ENCODE data around the gene ZNF205. TPM values are rescaled to one million over a fixed set of nuclear protein-coding genes. Genes with fewer than 3 reads are reported as not detected.

The ZNF205 gene
- total and polyA plus RNA-seq, 2 donors, result 4.6 to 9.3 TPM

DNA sequence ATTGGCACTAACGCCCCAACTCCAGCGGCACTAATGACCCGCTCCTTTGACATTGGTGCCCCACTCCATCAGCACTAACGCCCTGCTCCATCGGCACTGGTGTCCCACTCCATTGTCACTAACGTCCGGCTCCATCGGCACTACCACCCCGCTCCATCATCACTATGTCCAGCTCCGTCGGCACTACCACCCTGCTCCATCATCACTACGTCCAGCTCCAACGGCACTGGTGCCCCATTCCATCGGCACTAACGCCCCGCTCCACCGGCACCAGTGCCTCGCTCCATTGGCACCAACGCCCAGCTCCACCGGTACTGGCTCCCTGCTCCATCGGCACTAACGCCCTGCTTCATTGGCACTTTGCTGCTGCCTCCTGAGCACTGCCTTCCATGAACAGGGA lies 29.9 kb downstream of the ZNF205 start:
- no peak for DNase-seq (ENCODE audit: low read depth in 6 of 9, low spot score in 9 of 9)
- 99% methylated on average over 22 of the region's 22 CpGs for WGBS
- H3K9me3 ChIP-seq (ENCODE audit: control insufficient read depth in 2 of 2, insufficient read depth in 1 of 2, low read length in 1 of 2), result no peaks in the 10 kb centered on the region
- H3K36me3 ChIP-seq (ENCODE audit: control insufficient read depth in 2 of 2, insufficient read depth in 2 of 2, low read length in 1 of 2), result peaks cover 33 to 50% of the 10 kb centered on the region in 2 donors
- no peak overlapping the region for H3K27ac ChIP-seq (ENCODE audit: low read depth in 1 of 2, low read length in 1 of 2)
- H3K27me3 ChIP-seq (ENCODE audit: control insufficient read depth in 2 of 2, insufficient read depth in 1 of 2, low read length in 1 of 2), result peaks cover 2 to 4% of the 10 kb centered on the region in 2 donors
- no peak overlapping the region for H3K4me3 ChIP-seq (ENCODE audit: low read length in 2 of 2)
- no peaks in the 10 kb centered on the region for H3K4me1 ChIP-seq (ENCODE audit: control insufficient read depth in 2 of 2, insufficient read depth in 2 of 2, low read length in 2 of 2)

DNA sequence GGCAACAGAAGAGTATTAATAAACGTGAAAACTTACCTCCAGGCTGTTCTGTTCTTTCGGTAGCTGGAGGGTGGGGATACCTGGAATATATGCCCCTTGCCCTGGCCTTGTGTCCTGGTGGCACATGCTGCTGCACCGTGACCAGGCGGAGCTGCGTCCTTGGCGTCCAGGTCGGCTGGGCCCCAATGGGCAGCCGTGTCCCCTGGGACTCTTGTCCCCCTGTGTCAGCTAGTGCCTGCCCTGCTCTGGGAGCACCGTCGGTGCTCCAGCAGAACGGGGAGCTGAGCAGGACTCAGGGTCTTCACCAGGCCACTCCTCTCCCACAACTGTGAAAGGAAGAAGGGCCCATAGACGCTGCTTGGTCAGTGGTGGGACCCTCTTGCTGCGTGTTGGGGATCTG lies 30.4 kb downstream of the ZNF205 start:
- Histone ChIP-seq H3K27me3 (ENCODE audit: control insufficient read depth in 2 of 2, insufficient read depth in 1 of 2, low read length in 1 of 2) (peaks cover 6 to 8% of the 10 kb centered on the region in 2 donors), H3K4me1 (ENCODE audit: control insufficient read depth in 2 of 2, insufficient read depth in 2 of 2, low read length in 2 of 2) (no peaks in the 10 kb centered on the region), H3K27ac (ENCODE audit: low read depth in 1 of 2, low read length in 1 of 2) (no peak overlapping the region), H3K36me3 (ENCODE audit: control insufficient read depth in 2 of 2, insufficient read depth in 2 of 2, low read length in 1 of 2) (peaks cover 30 to 49% of the 10 kb centered on the region in 2 donors), H3K9me3 (ENCODE audit: control insufficient read depth in 2 of 2, insufficient read depth in 1 of 2, low read length in 1 of 2) (no peaks in the 10 kb centered on the region), H3K4me3 (ENCODE audit: low read length in 2 of 2) (no peak overlapping the region)
- DNase-seq (ENCODE audit: low read depth in 6 of 9, low spot score in 9 of 9), result no peak
- over 99% methylated on average over 13 of the region's 13 CpGs for WGBS

DNA sequence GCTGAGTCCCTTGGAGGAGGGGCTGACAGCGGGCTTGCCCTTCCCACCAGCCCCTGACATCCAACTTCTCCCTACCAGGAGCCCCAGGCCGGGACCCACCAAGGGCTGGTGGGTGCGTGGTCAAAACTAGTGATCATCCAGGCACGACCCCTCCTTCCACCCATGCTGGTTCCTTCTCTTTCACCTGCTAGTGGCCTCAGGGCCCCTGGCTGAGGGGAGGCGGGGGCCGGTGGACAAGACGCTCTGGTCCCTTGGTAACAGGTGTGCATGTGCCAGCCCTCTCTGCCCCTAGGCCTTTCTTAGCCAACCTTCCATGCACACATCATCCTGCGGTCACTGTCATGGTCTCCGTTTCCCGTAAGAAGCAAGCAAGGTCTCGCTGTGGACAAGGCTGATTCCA lies 30.8 kb downstream of the ZNF205 start:
- Histone ChIP-seq H3K36me3 (ENCODE audit: control insufficient read depth in 2 of 2, insufficient read depth in 2 of 2, low read length in 1 of 2) (peaks cover 29 to 45% of the 10 kb centered on the region in 2 donors), H3K27ac (ENCODE audit: low read depth in 1 of 2, low read length in 1 of 2) (no peak overlapping the region)

DNA sequence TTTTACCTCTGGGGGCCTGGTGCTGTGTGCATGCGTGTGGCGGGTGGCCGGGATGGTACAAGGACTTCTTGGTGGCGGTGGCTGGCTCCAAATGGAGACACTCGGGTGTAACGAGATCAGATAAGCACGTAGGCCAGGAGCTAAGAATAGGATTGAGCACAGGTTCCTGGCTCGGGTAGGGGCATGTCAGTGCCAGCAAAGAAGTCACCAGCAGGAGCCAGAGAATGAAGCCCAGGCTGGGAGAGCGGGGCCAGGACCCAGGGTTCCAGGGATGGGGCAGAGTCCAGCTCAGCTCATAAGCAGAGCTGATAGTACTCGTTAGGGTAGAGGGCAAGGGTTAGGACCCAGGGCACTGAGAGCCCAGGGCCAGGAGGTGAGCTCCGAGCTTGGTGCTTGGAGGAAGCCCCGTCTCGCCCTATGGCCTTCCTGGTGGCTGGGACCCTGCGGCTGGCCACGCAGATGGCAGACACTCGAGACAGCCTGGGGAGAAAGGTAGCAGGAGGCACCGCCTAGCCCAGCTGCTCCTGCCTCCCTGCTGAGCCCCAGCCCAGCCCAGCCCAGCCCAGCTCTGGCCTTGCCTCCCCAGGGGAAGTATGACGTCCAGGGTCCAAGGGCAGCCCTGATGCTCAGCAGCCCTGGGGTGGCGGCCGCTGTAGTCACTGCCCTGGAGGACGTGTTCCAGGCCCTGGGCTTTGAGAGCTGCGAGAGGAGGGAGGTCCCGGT lies 31.4 kb downstream of the ZNF205 start:
- Histone ChIP-seq H3K36me3 (ENCODE audit: control insufficient read depth in 2 of 2, insufficient read depth in 2 of 2, low read length in 1 of 2) (peaks cover 24 to 40% of the 10 kb centered on the region in 2 donors), H3K4me3 (ENCODE audit: low read length in 2 of 2) (no peak overlapping the region), H3K27ac (ENCODE audit: low read depth in 1 of 2, low read length in 1 of 2) (no peak overlapping the region), H3K9me3 (ENCODE audit: control insufficient read depth in 2 of 2, insufficient read depth in 1 of 2, low read length in 1 of 2) (peaks cover 0 to 5% of the 10 kb centered on the region in 2 donors), H3K4me1 (ENCODE audit: control insufficient read depth in 2 of 2, insufficient read depth in 2 of 2, low read length in 2 of 2) (no peaks in the 10 kb centered on the region), H3K27me3 (ENCODE audit: control insufficient read depth in 2 of 2, insufficient read depth in 1 of 2, low read length in 1 of 2) (peaks cover 8 to 18% of the 10 kb centered on the region in 2 donors)
- 95% methylated on average over 23 of the region's 23 CpGs for WGBS
- DNase-seq (ENCODE audit: low read depth in 6 of 9, low spot score in 9 of 9), result no peak

More for the DNA sequence above, 30.8 kb downstream of the ZNF205 start:
- H3K9me3 ChIP-seq (ENCODE audit: control insufficient read depth in 2 of 2, insufficient read depth in 1 of 2, low read length in 1 of 2), result peaks cover 0 to 3% of the 10 kb centered on the region in 2 donors
- WGBS, result 99% methylated on average over 11 of the region's 11 CpGs
- H3K4me3 ChIP-seq (ENCODE audit: low read length in 2 of 2), result no peak overlapping the region
- DNase-seq (ENCODE audit: low read depth in 6 of 9, low spot score in 9 of 9), result no peak
- no peaks in the 10 kb centered on the region for H3K4me1 ChIP-seq (ENCODE audit: control insufficient read depth in 2 of 2, insufficient read depth in 2 of 2, low read length in 2 of 2)
- peaks cover 8 to 12% of the 10 kb centered on the region in 2 donors for H3K27me3 ChIP-seq (ENCODE audit: control insufficient read depth in 2 of 2, insufficient read depth in 1 of 2, low read length in 1 of 2)

DNA sequence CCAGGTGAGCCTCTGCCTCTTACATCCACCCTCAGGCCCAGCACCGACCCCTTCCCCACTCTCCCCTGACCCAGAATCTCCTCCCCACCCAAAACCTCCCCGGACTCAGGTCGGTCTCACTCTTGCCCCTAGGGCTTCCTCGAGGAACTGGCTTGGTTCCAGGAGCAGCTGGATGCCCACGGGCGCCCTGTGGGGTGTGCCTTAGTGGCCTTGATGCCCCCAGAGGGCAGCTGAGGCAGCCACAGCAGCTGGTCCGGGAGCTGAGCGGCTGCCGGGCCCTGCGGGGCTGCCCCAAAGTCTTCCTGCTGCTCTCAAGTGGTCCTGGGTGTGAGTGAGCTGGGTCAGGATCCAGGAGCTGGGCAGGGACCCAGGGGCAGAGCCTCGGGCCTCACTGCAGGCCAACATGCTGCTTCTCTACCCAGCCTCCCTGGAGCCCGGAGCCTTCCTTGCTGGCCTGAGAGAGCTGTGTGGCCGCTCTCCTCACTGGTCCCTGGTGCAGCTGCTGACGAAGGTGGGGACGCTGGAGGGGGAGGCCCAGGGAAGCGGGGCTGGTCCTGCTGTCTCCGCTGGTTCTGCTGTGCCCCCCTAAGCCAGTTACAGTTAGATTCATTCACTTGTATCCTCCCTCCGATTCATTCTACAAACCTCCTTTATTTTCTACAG lies 32.1 kb downstream of the ZNF205 start:
- peaks cover 0 to 5% of the 10 kb centered on the region in 2 donors for H3K9me3 ChIP-seq (ENCODE audit: control insufficient read depth in 2 of 2, insufficient read depth in 1 of 2, low read length in 1 of 2)
- DNase-seq (ENCODE audit: low read depth in 6 of 9, low spot score in 9 of 9), result no peak
- H3K27me3 ChIP-seq (ENCODE audit: control insufficient read depth in 2 of 2, insufficient read depth in 1 of 2, low read length in 1 of 2), result peaks cover 13 to 25% of the 10 kb centered on the region in 2 donors
- H3K27ac ChIP-seq (ENCODE audit: low read depth in 1 of 2, low read length in 1 of 2), result no peak overlapping the region
- WGBS, result 85% methylated on average over 18 of the region's 18 CpGs
- peaks cover 0 to 4% of the 10 kb centered on the region in 2 donors for H3K4me1 ChIP-seq (ENCODE audit: control insufficient read depth in 2 of 2, insufficient read depth in 2 of 2, low read length in 2 of 2)
- no peak overlapping the region for H3K4me3 ChIP-seq (ENCODE audit: low read length in 2 of 2)
- H3K36me3 ChIP-seq (ENCODE audit: control insufficient read depth in 2 of 2, insufficient read depth in 2 of 2, low read length in 1 of 2), result peaks cover 17 to 35% of the 10 kb centered on the region in 2 donors

DNA sequence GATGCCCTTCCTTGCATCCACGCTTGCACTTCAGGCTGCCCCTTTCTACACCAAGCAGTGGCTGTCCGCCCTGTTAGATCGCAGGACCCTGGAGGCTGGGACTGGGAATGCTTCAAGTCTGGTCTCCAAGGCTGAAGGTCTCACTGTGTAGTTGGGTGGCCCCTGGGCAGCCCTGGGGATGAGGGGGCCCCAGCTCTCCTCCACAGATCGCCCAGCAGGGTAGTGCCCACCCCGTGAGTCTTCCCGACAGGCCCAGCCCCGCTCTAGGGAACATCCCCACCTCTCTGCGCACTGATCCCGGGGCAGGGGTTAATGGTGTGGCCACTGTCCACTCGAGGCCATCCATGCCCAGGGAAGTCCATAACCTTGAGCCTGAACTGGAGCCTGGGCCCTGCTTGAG lies 32.8 kb downstream of the ZNF205 start:
- H3K27ac ChIP-seq (ENCODE audit: low read depth in 1 of 2, low read length in 1 of 2), result no peak overlapping the region
- DNase-seq (ENCODE audit: low read depth in 6 of 9, low spot score in 9 of 9), result no peak
- peaks cover 0 to 5% of the 10 kb centered on the region in 2 donors for H3K9me3 ChIP-seq (ENCODE audit: control insufficient read depth in 2 of 2, insufficient read depth in 1 of 2, low read length in 1 of 2)
- H3K27me3 ChIP-seq (ENCODE audit: control insufficient read depth in 2 of 2, insufficient read depth in 1 of 2, low read length in 1 of 2), result peaks cover 20 to 32% of the 10 kb centered on the region in 2 donors
- WGBS, result 93% methylated on average over 10 of the region's 10 CpGs
- H3K4me3 ChIP-seq (ENCODE audit: low read length in 2 of 2), result no peak overlapping the region
- H3K4me1 ChIP-seq (ENCODE audit: control insufficient read depth in 2 of 2, insufficient read depth in 2 of 2, low read length in 2 of 2), result peaks cover 0 to 11% of the 10 kb centered on the region in 2 donors
- peaks cover 16 to 30% of the 10 kb centered on the region in 2 donors for H3K36me3 ChIP-seq (ENCODE audit: control insufficient read depth in 2 of 2, insufficient read depth in 2 of 2, low read length in 1 of 2)

DNA sequence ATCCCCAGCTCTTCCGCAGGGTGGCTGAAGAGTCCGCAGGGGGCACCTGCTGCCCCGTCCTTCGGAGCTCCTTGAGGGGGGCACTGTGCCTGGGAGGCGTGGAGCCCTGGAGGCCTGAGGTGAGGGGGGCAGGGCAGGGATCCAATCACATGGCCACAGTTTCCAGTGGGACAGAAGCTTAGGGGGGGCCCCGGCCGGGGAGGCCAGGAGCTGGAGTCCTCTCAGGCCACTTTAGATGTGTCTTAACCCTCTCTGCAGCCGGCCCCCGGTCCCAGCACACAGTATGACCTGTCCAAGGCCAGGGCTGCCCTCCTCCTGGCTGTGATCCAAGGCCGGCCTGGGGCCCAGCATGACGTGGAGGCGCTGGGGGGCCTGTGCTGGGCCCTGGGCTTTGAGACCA lies 33.3 kb downstream of the ZNF205 start:
- peaks cover 16 to 26% of the 10 kb centered on the region in 2 donors for H3K36me3 ChIP-seq (ENCODE audit: control insufficient read depth in 2 of 2, insufficient read depth in 2 of 2, low read length in 1 of 2)
- H3K4me1 ChIP-seq (ENCODE audit: control insufficient read depth in 2 of 2, insufficient read depth in 2 of 2, low read length in 2 of 2), result peaks cover 0 to 14% of the 10 kb centered on the region in 2 donors
- WGBS, result 95% methylated on average over 12 of the region's 12 CpGs
- no peak overlapping the region for H3K27ac ChIP-seq (ENCODE audit: low read depth in 1 of 2, low read length in 1 of 2)
- peaks cover 22 to 37% of the 10 kb centered on the region in 2 donors for H3K27me3 ChIP-seq (ENCODE audit: control insufficient read depth in 2 of 2, insufficient read depth in 1 of 2, low read length in 1 of 2)
- no peak for DNase-seq (ENCODE audit: low read depth in 6 of 9, low spot score in 9 of 9)
- H3K4me3 ChIP-seq (ENCODE audit: low read length in 2 of 2), result no peak overlapping the region
- peaks cover 0 to 5% of the 10 kb centered on the region in 2 donors for H3K9me3 ChIP-seq (ENCODE audit: control insufficient read depth in 2 of 2, insufficient read depth in 1 of 2, low read length in 1 of 2)

DNA sequence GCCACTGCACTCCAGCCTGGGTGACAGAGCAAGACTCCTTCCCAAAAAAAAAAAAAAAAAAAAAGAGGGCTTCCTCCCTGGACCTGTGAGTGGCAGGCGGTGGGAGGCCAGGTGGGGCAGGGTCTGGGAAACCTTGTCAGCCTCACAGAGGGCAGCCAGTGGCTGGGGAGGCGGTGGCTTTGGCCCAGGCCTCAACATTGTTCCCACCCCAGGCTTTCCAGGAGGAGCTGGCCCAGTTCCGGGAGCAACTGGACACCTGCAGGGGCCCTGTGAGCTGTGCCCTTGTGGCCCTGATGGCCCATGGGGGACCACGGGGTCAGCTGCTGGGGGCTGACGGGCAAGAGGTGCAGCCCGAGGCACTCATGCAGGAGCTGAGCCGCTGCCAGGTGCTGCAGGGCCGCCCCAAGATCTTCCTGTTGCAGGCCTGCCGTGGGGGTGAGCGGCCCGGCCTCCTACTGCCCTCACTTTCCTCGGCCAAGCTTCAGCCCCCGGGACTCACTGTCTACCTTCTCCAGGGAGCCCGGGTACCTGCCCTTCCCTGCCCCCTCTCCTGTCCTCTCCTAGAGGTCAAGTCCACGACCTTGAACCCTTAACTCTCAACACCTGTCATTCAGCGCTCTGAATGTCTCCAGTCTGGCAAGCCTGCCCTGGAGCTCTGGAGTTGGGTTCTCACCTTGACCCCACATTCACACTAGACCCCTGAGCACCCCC lies 34.8 kb downstream of the ZNF205 start:
- peaks cover 0 to 11% of the 10 kb centered on the region in 2 donors for H3K9me3 ChIP-seq (ENCODE audit: control insufficient read depth in 2 of 2, insufficient read depth in 1 of 2, low read length in 1 of 2)
- no peak for DNase-seq (ENCODE audit: low read depth in 6 of 9, low spot score in 9 of 9)
- H3K27ac ChIP-seq (ENCODE audit: low read depth in 1 of 2, low read length in 1 of 2), result no peak overlapping the region
- peaks cover 0 to 27% of the 10 kb centered on the region in 2 donors for H3K4me1 ChIP-seq (ENCODE audit: control insufficient read depth in 2 of 2, insufficient read depth in 2 of 2, low read length in 2 of 2)
- 97% methylated on average over 16 of the region's 16 CpGs for WGBS
- no peak overlapping the region for H3K4me3 ChIP-seq (ENCODE audit: low read length in 2 of 2)
- peaks cover 34 to 52% of the 10 kb centered on the region in 2 donors for H3K27me3 ChIP-seq (ENCODE audit: control insufficient read depth in 2 of 2, insufficient read depth in 1 of 2, low read length in 1 of 2)
- peaks cover 4 to 11% of the 10 kb centered on the region in 2 donors for H3K36me3 ChIP-seq (ENCODE audit: control insufficient read depth in 2 of 2, insufficient read depth in 2 of 2, low read length in 1 of 2)

DNA sequence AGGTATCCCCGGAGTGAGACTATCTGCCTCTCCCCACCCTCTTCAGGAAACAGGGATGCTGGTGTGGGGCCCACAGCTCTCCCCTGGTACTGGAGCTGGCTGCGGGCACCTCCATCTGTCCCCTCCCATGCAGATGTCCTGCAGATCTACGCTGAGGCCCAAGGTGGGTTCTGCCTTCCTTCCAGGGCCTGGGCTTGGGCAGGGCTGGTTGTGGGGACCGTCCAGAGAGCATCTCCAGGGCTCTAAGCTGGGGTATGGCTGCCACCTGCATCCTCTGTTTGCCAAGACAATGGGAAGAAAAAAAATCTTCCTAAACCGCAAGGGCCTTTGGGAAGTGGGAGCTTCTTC lies 35.3 kb downstream of the ZNF205 start:
- Histone ChIP-seq H3K27me3 (ENCODE audit: control insufficient read depth in 2 of 2, insufficient read depth in 1 of 2, low read length in 1 of 2) (peaks cover 36 to 58% of the 10 kb centered on the region in 2 donors), H3K27ac (ENCODE audit: low read depth in 1 of 2, low read length in 1 of 2) (no peak overlapping the region), H3K36me3 (ENCODE audit: control insufficient read depth in 2 of 2, insufficient read depth in 2 of 2, low read length in 1 of 2) (peaks cover under 1 to 6% of the 10 kb centered on the region in 2 donors), H3K4me1 (ENCODE audit: control insufficient read depth in 2 of 2, insufficient read depth in 2 of 2, low read length in 2 of 2) (peaks cover 0 to 32% of the 10 kb centered on the region in 2 donors), H3K4me3 (ENCODE audit: low read length in 2 of 2) (no peak overlapping the region), H3K9me3 (ENCODE audit: control insufficient read depth in 2 of 2, insufficient read depth in 1 of 2, low read length in 1 of 2) (peaks cover 0 to 15% of the 10 kb centered on the region in 2 donors)
- 96% methylated on average over 5 of the region's 5 CpGs for WGBS
- no peak for DNase-seq (ENCODE audit: low read depth in 6 of 9, low spot score in 9 of 9)

Data from thymus (tissue), 11 donors.